ENCODE data around the gene PIK3R3.

Gene PIK3R3

GRCh38 chr1:46168477-46168876, 36.0 kb upstream of the PIK3R3 start:
- H3K4me3 ChIP-seq (ENCODE audit: low read depth, low read length) = no peak overlapping the region
- TF ChIP-seq CTCF (IDR thresholded peaks at IDR 0.05; ENCODE audit: low read depth, low read length, missing control alignments) = no peak
- no peak for DNase-seq (ENCODE audit: low read depth)

GRCh38 chr1:46166521-46167462, 34.4 kb upstream of the PIK3R3 start:
- DNase-seq (ENCODE audit: low read depth) = no peak

GRCh38 chr1:46160212-46160611, 27.8 kb upstream of the PIK3R3 start:
- H3K4me3 ChIP-seq (ENCODE audit: low read depth, low read length) = no peak overlapping the region
- no peak for TF ChIP-seq CTCF (IDR thresholded peaks at IDR 0.05; ENCODE audit: low read depth, low read length, missing control alignments)
- DNase-seq (ENCODE audit: low read depth) = no peak

More at GRCh38 chr1:46166521-46167462, 34.4 kb upstream of the PIK3R3 start:
- TF ChIP-seq CTCF (IDR thresholded peaks at IDR 0.05; ENCODE audit: low read depth, low read length, missing control alignments) = no peak
- H3K4me3 ChIP-seq (ENCODE audit: low read depth, low read length) = peak overlapping the region; percentile 40

GRCh38 chr1:46159516-46159915, 27.1 kb upstream of the PIK3R3 start:
- no peak overlapping the region for H3K4me3 ChIP-seq (ENCODE audit: low read depth, low read length)
- DNase-seq (ENCODE audit: low read depth) = no peak
- no peak for TF ChIP-seq CTCF (IDR thresholded peaks at IDR 0.05; ENCODE audit: low read depth, low read length, missing control alignments)

- no peak overlapping the region for H3K4me3 ChIP-seq (ENCODE audit: low read depth, low read length)
- TF ChIP-seq CTCF (IDR thresholded peaks at IDR 0.05; ENCODE audit: low read depth, low read length, missing control alignments) = no peak
- no peak for DNase-seq (ENCODE audit: low read depth)
Measured at GRCh38 chr1:46158312-46159281, 26.2 kb upstream of the PIK3R3 start.

- no peak for DNase-seq (ENCODE audit: low read depth)
- no peak for TF ChIP-seq CTCF (IDR thresholded peaks at IDR 0.05; ENCODE audit: low read depth, low read length, missing control alignments)
- H3K4me3 ChIP-seq (ENCODE audit: low read depth, low read length) = no peak overlapping the region
Measured at GRCh38 chr1:46157916-46158311, 25.5 kb upstream of the PIK3R3 start.

Measured in GM12864 (cell line).